SK-N-SH treated with all-trans-retinoic acid at 6 μM for 48 hours (cell line): Measurements from ENCODE around the gene IGDCC3.

Experiments
- ARNTL ChIP-seq: fragments of 450-650 bp; formaldehyde crosslinking; IDR thresholded peaks from 2 replicates; pipeline ENCODE4 v1.5.0; 2020; ENCODE audit warnings: low read depth, mild to moderate bottlenecking, moderate library complexity, borderline replicate concordance
- CREB5 ChIP-seq: fragments of 250-450 bp; sonication (Bioruptor Pico); IDR thresholded peaks from 2 replicates; pipeline ENCODE4 v1.5.1; 2020; ENCODE audit warnings: low read depth, mild to moderate bottlenecking, moderate library complexity
- CSDC2 ChIP-seq: fragments of 250-450 bp; sonication (Bioruptor Pico); IDR thresholded peaks from 2 replicates; pipeline ENCODE4 v1.5.0; 2020; ENCODE audit warnings: mild to moderate bottlenecking, moderate library complexity
- RARB ChIP-seq: fragments of 250-450 bp; sonication (Bioruptor Pico); IDR thresholded peaks from 2 replicates; pipeline ENCODE4 v1.8.0; 2021; ENCODE audit warnings: mild to moderate bottlenecking, moderate library complexity
- TOX ChIP-seq: fragments of 250-450 bp; sonication (Bioruptor Pico); IDR thresholded peaks from 2 replicates; pipeline ENCODE4 v1.8.0; 2021; ENCODE audit warnings: mild to moderate bottlenecking, moderate library complexity, borderline replicate concordance

- no peak for TF ChIP-seq ARNTL (CRISPR knock-in tag)
- TF ChIP-seq CREB5 (CRISPR knock-in tag) = no peak
- no peak for TF ChIP-seq RARB
- TF ChIP-seq CSDC2 = no peak
- no peak for TF ChIP-seq TOX (CRISPR knock-in tag)
Observed at GRCh38 chr15:65360506-65360905, 17.3 kb downstream of the IGDCC3 start.
